ENCODE data around the gene SLX1A. TPM values are rescaled to one million over a fixed set of nuclear protein-coding genes. Genes with fewer than 3 reads are reported as not detected.
"Not testable (repeated sequence)": the region's sequence is repeated elsewhere in the genome, so short reads cannot be mapped to it uniquely, and the experiment has no call there.

SLX1A gene
- total and polyA plus RNA-seq, 2 donors (not counting 1 experiment from before 2014, with no cell fraction given) = 64.6 to 108 TPM

- H3K9me3 Mint-ChIP-seq (ENCODE audit: insufficient read depth); POLR2A ChIA-PET; DNase-seq; H3K4me3 ChIP-seq (ENCODE audit: control extremely low read depth in 1 of 5, extremely low read depth in 1 of 5, insufficient read depth in 1 of 5, low read depth in 2 of 5, low read length in 4 of 5); H3K9me3 ChIP-seq (ENCODE audit: control extremely low read depth in 1 of 3, control insufficient read depth in 2 of 3, insufficient read depth in 1 of 3, low read length in 2 of 3); H3K27ac Mint-ChIP-seq; ATAC-seq (ENCODE audit: low read depth); H3K36me3 ChIP-seq (replicated peaks in 1 of 2; ENCODE audit: control extremely low read depth in 1 of 2, control insufficient read depth in 1 of 2, extremely low read depth in 1 of 2, insufficient read depth in 2 of 2, low read length in 1 of 2); H3K9ac ChIP-seq (ENCODE audit: low read length); H3K4me3 Mint-ChIP-seq; H3K79me2 ChIP-seq (ENCODE audit: control insufficient read depth, insufficient read depth, low read length); H4K20me1 ChIP-seq (ENCODE audit: control insufficient read depth, insufficient read depth, low read length, poor library complexity, severe bottlenecking); H3K27me3 ChIP-seq (replicated peaks in 1 of 4; ENCODE audit: control extremely low read depth in 1 of 4, control insufficient read depth in 3 of 4, insufficient read depth in 4 of 4, low read length in 3 of 4); H3K27me3 Mint-ChIP-seq; H3K27ac ChIP-seq (ENCODE audit: low read length in 2 of 2); CTCF ChIA-PET; H3K4me2 ChIP-seq (replicated peaks; ENCODE audit: low read depth, low read length, poor library complexity, severe bottlenecking); intact Hi-C loops (cut with micrococcal nuclease); H2AFZ ChIP-seq (ENCODE audit: insufficient read depth, low read depth, low read length, poor library complexity, severe bottlenecking): not testable (repeated sequence)
- peaks cover 21 to 28% of the 10 kb centered on the region in 2 donors for H3K4me1 ChIP-seq (ENCODE audit: control insufficient read depth in 2 of 2, insufficient read depth in 2 of 2, low read length in 2 of 2)
- WGBS (ENCODE audit: insufficient coverage) = no CpG with 5 or more reads among the region's 38 CpGs
- H3K4me1 Mint-ChIP-seq = peaks cover 25% of the 10 kb centered on the region
These were observed 24.3 kb upstream of the SLX1A start for GRCh38 chr16:30169416-30169815.

- H3K9me3 Mint-ChIP-seq (ENCODE audit: insufficient read depth); POLR2A ChIA-PET; H3K4me3 ChIP-seq (ENCODE audit: control extremely low read depth in 1 of 5, extremely low read depth in 1 of 5, insufficient read depth in 1 of 5, low read depth in 2 of 5, low read length in 4 of 5); H3K27me3 Mint-ChIP-seq; ATAC-seq (ENCODE audit: low read depth); H3K9ac ChIP-seq (ENCODE audit: low read length); CTCF ChIA-PET; H3K27me3 ChIP-seq (replicated peaks in 1 of 4; ENCODE audit: control extremely low read depth in 1 of 4, control insufficient read depth in 3 of 4, insufficient read depth in 4 of 4, low read length in 3 of 4); H2AFZ ChIP-seq (ENCODE audit: insufficient read depth, low read depth, low read length, poor library complexity, severe bottlenecking); intact Hi-C loops (cut with micrococcal nuclease); H3K4me3 Mint-ChIP-seq; H3K79me2 ChIP-seq (ENCODE audit: control insufficient read depth, insufficient read depth, low read length); H3K27ac Mint-ChIP-seq; H3K9me3 ChIP-seq (ENCODE audit: control extremely low read depth in 1 of 3, control insufficient read depth in 2 of 3, insufficient read depth in 1 of 3, low read length in 2 of 3); DNase-seq; H4K20me1 ChIP-seq (ENCODE audit: control insufficient read depth, insufficient read depth, low read length, poor library complexity, severe bottlenecking); H3K27ac ChIP-seq (ENCODE audit: low read length in 2 of 2); H3K4me2 ChIP-seq (replicated peaks; ENCODE audit: low read depth, low read length, poor library complexity, severe bottlenecking); H3K36me3 ChIP-seq (replicated peaks in 1 of 2; ENCODE audit: control extremely low read depth in 1 of 2, control insufficient read depth in 1 of 2, extremely low read depth in 1 of 2, insufficient read depth in 2 of 2, low read length in 1 of 2): not testable (repeated sequence)
- H3K4me1 ChIP-seq (ENCODE audit: control insufficient read depth in 2 of 2, insufficient read depth in 2 of 2, low read length in 2 of 2) = peaks cover 20 to 24% of the 10 kb centered on the region in 2 donors
- no CpG with 5 or more reads among the region's 31 CpGs for WGBS (ENCODE audit: insufficient coverage)
- peaks cover 22% of the 10 kb centered on the region for H3K4me1 Mint-ChIP-seq
These were observed 23.5 kb upstream of the SLX1A start for GRCh38 chr16:30170145-30170544.
